Renal pelvis (tissue), 4 donors: ENCODE data around the gene PPEF1. TPM values are rescaled to one million over a fixed set of nuclear protein-coding genes. Genes with fewer than 3 reads are reported as not detected.
"Not testable (repeated sequence)": the region's sequence is repeated elsewhere in the genome, so short reads cannot be mapped to it uniquely, and the experiment has no call there.

Experiments used
- DNase-seq: peaks from one replicate; pipeline ENCODE4 v3.0.0-alpha.2; 2013
- polyA plus RNA-seq, 3 donors: library from polyadenylated mRNA; unstranded; fragments of 120-200 nt; gene quantifications; one replicate each; pipeline ENCODE4 v1.2.1, GENCODE V29; 2013; ENCODE audit not compliant: insufficient read length in 3 of 3

PPEF1 gene
- polyA plus RNA-seq, 3 donors: 0.47 to 0.55 (median 0.48) TPM

- DNase-seq: no peak
Measured at GRCh38 chrX:18793601-18794089, 86.2 kb downstream of the PPEF1 start.

GRCh38 chrX:18797141-18797540 is 89.7 kb downstream of the PPEF1 start:
- DNase-seq: no peak

- no peak for DNase-seq
Measured at GRCh38 chrX:18799911-18800310, 92.5 kb downstream of the PPEF1 start.

GRCh38 chrX:18809641-18810040 is 102.2 kb downstream of the PPEF1 start:
- no peak for DNase-seq

GRCh38 chrX:18810416-18810815 is 103.0 kb downstream of the PPEF1 start:
- DNase-seq: no peak

GRCh38 chrX:18825375-18825774 is 117.9 kb downstream of the PPEF1 start:
- DNase-seq: no peak

GRCh38 chrX:18828832-18829404 is 121.5 kb downstream of the PPEF1 start:
- no peak for DNase-seq

- no peak for DNase-seq
Measured at GRCh38 chrX:18833071-18833731, 125.8 kb downstream of the PPEF1 start.

GRCh38 chrX:18847901-18848300 is 140.5 kb downstream of the PPEF1 start:
- DNase-seq: not testable (repeated sequence)

- no peak for DNase-seq
Measured at GRCh38 chrX:18855919-18856644, 148.6 kb downstream of the PPEF1 start.

GRCh38 chrX:18856645-18856997 is 149.2 kb downstream of the PPEF1 start:
- DNase-seq: no peak

- peak; percentile 59 for DNase-seq
Measured at GRCh38 chrX:18861511-18861910, 154.1 kb downstream of the PPEF1 start.

GRCh38 chrX:18864390-18864920 is 157.0 kb downstream of the PPEF1 start:
- no peak for DNase-seq

- no peak for DNase-seq
Measured at GRCh38 chrX:18871161-18871890, 163.9 kb downstream of the PPEF1 start.

GRCh38 chrX:18871970-18872369 is 164.5 kb downstream of the PPEF1 start:
- DNase-seq: no peak

GRCh38 chrX:18872621-18873020 is 165.2 kb downstream of the PPEF1 start:
- no peak for DNase-seq

- DNase-seq: no peak
Measured at GRCh38 chrX:18873189-18873791, 165.8 kb downstream of the PPEF1 start.

- DNase-seq: no peak
Measured at GRCh38 chrX:18873836-18874235, 166.4 kb downstream of the PPEF1 start.

GRCh38 chrX:18874560-18875255 is 167.3 kb downstream of the PPEF1 start:
- DNase-seq: no peak

GRCh38 chrX:18875256-18875878 is 167.9 kb downstream of the PPEF1 start:
- no peak for DNase-seq

GRCh38 chrX:18877469-18877868 is 170.0 kb downstream of the PPEF1 start:
- DNase-seq: no peak
